RKO (cell line): ENCODE results near the gene CAPN13.

Experiments
- DNase-seq: peaks from one replicate; pipeline ENCODE4 v3.0.0-alpha.2; 2016; ENCODE audit warnings: low spot score

The CAPN13 gene

GRCh38 chr2:30683236-30683956, 123.8 kb downstream of the CAPN13 start:
- no peak for DNase-seq

GRCh38 chr2:30681022-30681421, 126.2 kb downstream of the CAPN13 start:
- no peak for DNase-seq

DNA sequence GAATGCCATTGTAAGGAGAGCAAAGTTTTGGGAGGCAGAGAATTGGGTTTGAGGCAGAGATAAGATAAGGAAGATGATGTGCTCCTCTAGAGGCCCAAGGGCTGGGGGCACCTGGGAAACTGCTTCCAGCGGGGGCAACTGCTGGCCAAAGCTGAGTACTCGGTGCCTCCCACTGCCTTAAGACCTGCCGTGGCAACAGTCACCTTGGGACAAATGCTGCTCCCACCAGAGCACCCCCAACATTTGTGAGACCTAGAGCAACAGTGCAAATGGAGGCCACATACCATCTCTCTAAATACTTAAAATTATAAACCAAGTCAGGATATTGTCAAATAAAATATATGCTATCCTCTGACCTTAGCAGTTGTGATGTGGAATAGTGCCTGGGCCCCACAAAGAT, 127.1 kb downstream of the CAPN13 start:
- DNase-seq = no peak

GRCh38 chr2:30679426-30680088, 127.7 kb downstream of the CAPN13 start:
- peak; percentile 26 for DNase-seq

GRCh38 chr2:30678410-30679137, 128.7 kb downstream of the CAPN13 start:
- no peak for DNase-seq

- no peak for DNase-seq
Measured at GRCh38 chr2:30677861-30678385, 129.3 kb downstream of the CAPN13 start.

DNA sequence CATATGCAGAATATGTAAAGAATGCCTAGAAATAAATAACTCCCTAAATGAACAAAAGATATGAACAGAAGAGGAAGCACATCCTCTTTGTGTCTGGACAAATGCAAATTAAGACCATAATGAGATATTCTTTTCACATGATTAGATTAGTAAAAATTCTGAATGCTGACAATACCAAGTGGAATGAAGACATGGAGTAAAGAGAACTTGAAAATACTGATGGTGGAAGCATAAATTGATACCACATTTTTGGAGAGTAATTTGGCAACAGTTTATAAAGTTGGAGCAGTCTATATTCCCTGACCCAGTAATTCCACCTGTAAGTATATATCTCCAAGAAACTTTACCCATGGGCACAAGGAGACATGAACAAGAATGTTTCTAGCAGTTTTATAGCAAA, 130.0 kb downstream of the CAPN13 start:
- DNase-seq = no peak

GRCh38 chr2:30675758-30676157, 131.5 kb downstream of the CAPN13 start:
- no peak for DNase-seq

DNA sequence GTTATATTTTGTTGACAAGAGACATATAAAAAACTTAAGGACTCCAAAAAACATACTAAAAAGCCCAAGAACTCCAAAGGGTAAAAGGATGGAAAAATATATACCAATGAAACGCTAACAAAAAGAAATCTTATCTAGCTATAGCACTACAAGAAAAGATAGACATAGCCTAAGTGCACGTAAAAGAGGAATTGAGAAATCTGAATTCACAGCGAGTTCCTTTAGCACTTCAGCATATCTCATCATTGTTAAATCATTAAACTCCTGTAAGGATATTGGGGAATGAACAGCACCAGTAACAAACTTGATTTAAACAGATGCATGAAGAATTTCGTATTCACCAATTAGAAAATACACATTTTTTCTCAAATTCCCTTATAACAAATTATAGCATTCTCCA, 134.1 kb downstream of the CAPN13 start:
- DNase-seq = no peak
